ENCODE results near the gene WDR20. TPM values are rescaled to one million over a fixed set of nuclear protein-coding genes. Genes with fewer than 3 reads are reported as not detected.
"Not testable (repeated sequence)": the region's sequence is repeated elsewhere in the genome, so short reads cannot be mapped to it uniquely, and the experiment has no call there.

Gene WDR20
- total RNA-seq, 4 donors from 2014 or later, result 15.0 to 26.7 (median 18.3) TPM

GRCh38 chr14:102238131-102238530 lies 98.4 kb downstream of the WDR20 start:
- peaks cover 0 to 5% (median 0%) of the 10 kb centered on the region in 3 donors for H3K36me3 ChIP-seq
- no peak overlapping the region for H3K4me3 ChIP-seq
- no peak for TF ChIP-seq POLR2A (IDR thresholded peaks at IDR 0.05)
- no peak for TF ChIP-seq CTCF (IDR thresholded peaks at IDR 0.05)
- no peak for TF ChIP-seq EP300 (IDR thresholded peaks at IDR 0.05)
- no peaks in the 10 kb centered on the region for H3K9me3 ChIP-seq
- H3K27ac ChIP-seq, result no peak overlapping the region
- DNase-seq (ENCODE audit: low spot score in 2 of 2), result no peak
- peaks cover 0 to 6% (median 2%) of the 10 kb centered on the region in 4 donors for H3K4me1 ChIP-seq
- no peaks in the 10 kb centered on the region for H3K27me3 ChIP-seq
- WGBS, 2 donors, result 60 to 80% methylated on average over 4 of the region's 4 CpGs

GRCh38 chr14:102238766-102239165 lies 99.1 kb downstream of the WDR20 start:
- H3K9me3 ChIP-seq, result no peaks in the 10 kb centered on the region
- no peak overlapping the region for H3K27ac ChIP-seq
- no peak overlapping the region for H3K4me3 ChIP-seq
- H3K27me3 ChIP-seq, result no peaks in the 10 kb centered on the region
- peaks cover 0 to 6% (median 2%) of the 10 kb centered on the region in 4 donors for H3K4me1 ChIP-seq
- WGBS, 2 donors, result 90 to 92% methylated on average over 3 of the region's 3 CpGs
- DNase-seq (ENCODE audit: low spot score in 2 of 2), result no peak
- no peaks in the 10 kb centered on the region for H3K36me3 ChIP-seq
- TF ChIP-seq CTCF (IDR thresholded peaks at IDR 0.05), result no peak
- no peak for TF ChIP-seq EP300 (IDR thresholded peaks at IDR 0.05)
- no peak for TF ChIP-seq POLR2A (IDR thresholded peaks at IDR 0.05)

GRCh38 chr14:102239231-102239630 lies 99.5 kb downstream of the WDR20 start:
- WGBS, 2 donors, result 90 to 92% methylated on average over 4 of the region's 4 CpGs
- Histone ChIP-seq H3K36me3 (no peaks in the 10 kb centered on the region), H3K4me3 (no peak overlapping the region), H3K27me3 (no peaks in the 10 kb centered on the region), H3K4me1 (peaks cover 0 to 6% (median 2%) of the 10 kb centered on the region in 4 donors), H3K9me3 (no peaks in the 10 kb centered on the region), H3K27ac (no peak overlapping the region)
- TF ChIP-seq POLR2A (IDR thresholded peaks at IDR 0.05) (no peak), CTCF (IDR thresholded peaks at IDR 0.05) (no peak)
- DNase-seq (ENCODE audit: low spot score in 2 of 2), result no peak

DNA sequence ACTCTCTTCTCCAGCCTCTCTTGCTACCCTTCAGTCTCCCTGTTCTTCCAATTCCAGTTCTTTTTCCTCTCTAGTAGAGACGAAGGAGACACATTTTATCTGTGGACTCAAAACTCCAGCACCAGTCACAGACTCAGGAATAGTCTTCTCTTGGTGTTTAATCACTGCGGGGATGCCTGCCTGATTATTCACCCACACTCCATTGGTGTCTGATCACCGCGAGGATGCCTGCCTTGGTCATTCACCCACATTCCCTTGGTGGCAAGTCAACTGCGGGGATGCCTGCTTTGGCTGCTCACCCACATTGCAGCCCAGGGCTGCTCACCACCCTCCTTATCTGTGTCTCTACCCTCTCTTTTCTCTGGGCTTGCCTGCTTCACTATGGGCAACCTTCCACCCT lies 100.8 kb downstream of the WDR20 start:
- H3K27me3 ChIP-seq; H3K9me3 ChIP-seq; DNase-seq (ENCODE audit: low spot score in 2 of 2); H3K27ac ChIP-seq; H3K4me3 ChIP-seq; H3K4me1 ChIP-seq; H3K36me3 ChIP-seq: not testable (repeated sequence)
- 95% methylated on average over 5 of the region's 5 CpGs for WGBS, 2 donors

DNA sequence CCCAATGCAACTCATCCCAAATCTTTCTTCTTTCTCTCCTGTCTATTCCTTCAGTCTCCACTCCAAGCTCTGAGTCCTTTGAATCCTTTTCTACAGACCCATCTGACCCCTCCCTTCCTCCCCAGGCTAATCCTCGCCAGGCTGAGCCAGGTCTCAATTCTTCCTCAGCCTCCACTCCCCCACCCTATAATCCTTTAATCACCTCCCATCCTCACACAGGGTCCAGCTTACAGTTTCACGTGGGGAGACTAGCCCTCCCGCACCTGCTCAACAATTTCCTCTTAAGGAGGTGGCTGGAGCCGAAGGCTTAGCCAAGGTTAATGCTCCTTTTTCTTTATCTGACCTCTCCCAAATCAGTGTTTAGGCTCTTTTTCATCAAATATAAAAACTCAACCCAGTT lies 101.5 kb downstream of the WDR20 start:
- no peak for DNase-seq (ENCODE audit: low spot score in 2 of 2)

DNA sequence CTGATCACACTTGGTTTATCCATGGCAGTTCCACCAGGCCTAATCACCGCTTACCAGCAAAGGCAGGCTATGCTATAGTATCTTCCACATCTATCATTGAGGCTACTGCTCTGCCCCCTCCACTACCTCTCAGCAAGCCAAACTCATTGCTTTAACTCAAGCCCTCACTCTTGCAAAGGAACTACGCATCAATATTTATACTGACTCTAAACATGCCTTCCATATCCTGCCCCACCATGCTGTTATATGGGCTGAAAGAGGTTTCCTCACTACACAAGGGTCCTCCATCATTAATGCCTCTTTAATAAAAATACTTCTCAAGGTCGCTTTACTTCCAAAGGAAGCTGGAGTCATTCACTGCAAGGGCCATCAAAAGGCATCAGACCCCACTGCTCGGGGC lies 104.1 kb downstream of the WDR20 start:
- not testable (repeated sequence) for H3K4me3 ChIP-seq; H3K36me3 ChIP-seq; H3K4me1 ChIP-seq; H3K27ac ChIP-seq; DNase-seq (ENCODE audit: low spot score in 2 of 2); H3K27me3 ChIP-seq; H3K9me3 ChIP-seq
- 98 to 99% methylated on average over 4 of the region's 4 CpGs for WGBS, 2 donors

More for the DNA sequence above, 101.5 kb downstream of the WDR20 start:
- H3K27me3 ChIP-seq, result no peaks in the 10 kb centered on the region
- no peaks in the 10 kb centered on the region for H3K36me3 ChIP-seq
- H3K27ac ChIP-seq, result no peak overlapping the region
- no peak overlapping the region for H3K4me3 ChIP-seq
- 75 to 82% methylated on average over 4 of the region's 4 CpGs for WGBS, 2 donors
- H3K9me3 ChIP-seq, result no peaks in the 10 kb centered on the region
- TF ChIP-seq POLR2A (IDR thresholded peaks at IDR 0.05), result no peak
- TF ChIP-seq CTCF (IDR thresholded peaks at IDR 0.05), result no peak
- TF ChIP-seq EP300 (IDR thresholded peaks at IDR 0.05), result no peak
- H3K4me1 ChIP-seq, result peaks cover 0 to 5% (median 0%) of the 10 kb centered on the region in 4 donors
